ENCODE measurements around the gene DPY30.

DNA sequence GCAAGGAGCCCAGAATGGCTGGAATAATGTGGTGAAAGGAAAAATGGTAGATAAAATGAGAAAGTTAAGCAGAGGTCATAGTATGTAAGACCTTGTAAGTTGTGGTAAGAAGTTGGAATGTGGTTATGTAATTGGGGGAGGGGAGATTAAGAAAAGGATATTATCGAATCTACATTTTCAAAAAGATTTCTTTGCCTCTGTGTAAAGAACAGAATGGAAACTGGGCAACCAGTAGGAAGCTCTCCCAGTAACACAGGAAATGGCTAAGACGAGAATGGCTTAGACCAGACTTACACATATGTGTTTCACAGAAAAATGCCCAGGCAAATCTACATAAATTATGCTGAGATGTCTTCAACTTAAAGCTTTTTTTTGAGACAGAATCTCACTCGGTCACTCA lies 42.0 kb downstream of the DPY30 start:
- TF ChIP-seq CTCF (IDR thresholded peaks at IDR 0.05) (no peak), EZH2 (IDR thresholded peaks at IDR 0.05; ENCODE audit: borderline replicate concordance, insufficient read depth, low read depth, low read length, poor library complexity, severe bottlenecking) (no peak)
